HT-29 (cell line): Measurements from ENCODE around the gene MFAP1. TPM values are rescaled to one million over a fixed set of nuclear protein-coding genes. Genes with fewer than 3 reads are reported as not detected.

Source experiments
- DNase-seq: peaks from one replicate; pipeline ENCODE4 v3.0.0-alpha.2; 2015; ENCODE audit warnings: low spot score
- small RNA-seq: library from RNA; depleted of rRNA; stranded (forward); fragments of <200 nt; gene quantifications from one replicate; pipeline ENCODE3, GENCODE V24; 2014
- total RNA-seq: library from RNA; depleted of rRNA; stranded (reverse); fragments of >200 nt; shearing (Covaris generic); gene quantifications from 2 replicates; pipeline ENCODE4 v1.2.3, GENCODE V29; 2014; rRNA removed

MFAP1 gene
- total RNA-seq, 1 experiment from 2014 or later = 10.9 TPM

DNA sequence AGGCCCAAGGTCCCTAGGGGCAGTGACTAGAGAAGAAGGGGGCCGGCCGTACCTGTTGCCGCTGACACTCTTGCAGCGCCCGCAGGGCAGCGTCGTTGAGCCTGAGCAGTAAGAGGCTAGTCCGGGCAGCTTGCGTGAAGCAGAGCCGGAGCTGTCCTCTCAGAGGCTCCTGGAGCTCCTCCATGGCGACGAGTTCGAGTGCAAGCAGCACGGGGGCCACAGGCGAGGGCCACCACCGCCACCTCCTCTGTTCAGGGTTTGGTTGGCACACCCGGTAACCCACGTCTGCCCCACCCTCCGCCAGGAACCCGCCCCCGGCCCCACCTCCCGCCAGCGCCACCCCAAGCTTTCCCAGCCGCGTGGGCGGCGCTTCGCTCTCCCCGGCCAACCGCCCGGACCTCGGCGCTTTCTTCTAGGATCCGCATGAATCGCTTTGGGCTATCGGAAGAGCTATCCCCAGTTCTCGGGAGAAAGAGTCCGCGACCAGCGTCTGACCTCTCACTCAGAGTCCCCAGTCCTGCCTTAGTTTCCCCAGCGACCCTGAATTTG is 47.7 kb downstream of the MFAP1 start, which contains the start of gene ELL3:
TSS of gene ELL3 (minus strand) at position 249 of the 549 bp plus-strand sequence. CDS start at position 184, 65 bp downstream.
- peak; percentile 94 for DNase-seq

GRCh38 chr15:43776101-43776717 is 48.3 kb downstream of the MFAP1 start:
- DNase-seq = peak; percentile 66

DNA sequence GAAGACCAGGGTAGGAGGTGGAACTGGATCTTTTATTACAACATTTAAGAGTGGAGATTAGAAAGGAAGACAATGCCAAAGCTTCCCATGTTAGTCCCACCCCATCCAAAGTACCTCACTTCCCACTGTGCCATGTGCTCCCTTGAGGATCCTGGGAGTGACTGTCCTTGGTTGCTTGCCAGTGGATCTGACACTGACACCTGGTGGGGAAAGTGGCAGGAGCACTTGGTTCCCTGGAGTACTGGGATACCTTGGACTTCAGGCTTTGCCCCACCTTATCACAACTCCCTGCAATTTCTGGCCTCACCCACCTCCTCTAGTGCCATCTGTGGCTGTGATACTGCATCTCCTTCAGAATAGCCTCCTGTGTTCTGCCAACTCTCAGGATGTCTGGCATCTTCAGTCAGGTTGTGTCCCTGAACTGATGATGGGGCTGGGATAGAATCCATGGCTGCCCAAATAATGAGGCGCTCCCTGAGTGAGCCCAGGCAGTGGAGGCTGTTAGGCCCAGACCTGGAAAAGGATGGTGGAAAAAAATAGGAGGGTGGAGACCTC is 49.0 kb downstream of the MFAP1 start:
- DNase-seq = peak; percentile 97

DNA sequence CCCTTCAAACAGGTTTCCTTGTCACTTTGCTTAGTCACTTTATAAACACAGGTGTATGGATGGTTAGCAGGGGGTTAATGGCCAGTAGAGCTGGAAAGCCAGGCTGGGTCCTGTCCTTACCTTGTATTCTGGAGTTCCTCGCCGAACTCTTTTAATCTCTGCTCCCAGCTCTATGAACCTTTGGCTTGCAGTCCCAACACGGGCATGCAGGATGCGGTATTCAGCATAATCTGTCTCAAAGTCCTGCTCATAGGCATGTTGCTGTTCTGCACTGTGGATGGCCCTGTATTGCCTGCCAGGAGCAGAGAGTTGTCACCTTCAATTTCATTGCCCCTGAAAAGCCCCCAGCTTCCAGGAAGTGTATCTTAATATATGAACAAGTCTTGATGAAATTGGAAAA is 50.4 kb downstream of the MFAP1 start:
- DNase-seq = no peak

GRCh38 chr15:43772624-43773023 is 51.9 kb downstream of the MFAP1 start:
- no peak for DNase-seq

DNA sequence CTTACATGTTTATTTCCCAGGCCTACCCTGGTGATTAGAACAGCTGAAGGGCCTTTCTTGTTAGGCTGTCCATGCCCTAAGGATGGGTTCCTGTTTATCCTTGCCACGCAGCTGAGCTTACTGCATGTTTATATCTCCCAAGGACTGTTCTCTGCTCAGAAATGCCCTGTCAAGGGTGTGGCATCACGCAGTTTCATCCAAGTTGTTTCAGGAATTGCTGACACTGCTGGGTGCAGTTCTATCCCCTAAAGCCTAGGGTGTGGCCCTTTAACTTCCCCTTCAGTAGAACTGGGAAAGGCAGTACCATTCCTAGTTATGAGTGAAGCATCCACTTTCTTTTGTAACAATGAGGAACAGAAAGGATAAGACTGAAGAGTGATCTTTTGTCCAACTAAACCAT is 52.7 kb downstream of the MFAP1 start:
- DNase-seq = no peak

- peak; percentile 74 for DNase-seq
Measured at GRCh38 chr15:43769584-43770228, 54.8 kb downstream of the MFAP1 start.

GRCh38 chr15:43763819-43764446 is 60.6 kb downstream of the MFAP1 start:
- DNase-seq = no peak

DNA sequence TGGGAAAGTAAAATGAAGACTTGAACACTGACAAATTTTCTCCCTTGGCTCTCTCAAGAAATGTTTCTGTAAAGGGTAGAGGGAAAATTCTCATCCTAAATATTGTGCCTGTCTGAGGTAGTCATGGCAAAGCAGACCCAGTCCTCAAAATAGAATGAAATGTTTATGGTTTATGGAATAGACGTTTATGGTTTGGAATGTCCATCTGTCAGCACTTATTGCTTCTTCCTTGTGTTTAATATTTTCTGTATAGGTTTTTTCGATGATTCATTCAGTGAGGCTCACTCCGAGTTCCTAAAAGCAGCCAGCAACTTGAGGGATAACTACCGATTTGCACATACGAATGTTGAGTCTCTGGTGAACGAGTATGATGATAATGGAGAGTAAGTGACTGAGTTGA is 61.7 kb downstream of the MFAP1 start:
- no peak for DNase-seq

Small RNA genes lying within 50 kb of the gene (small RNA-seq; reads per million reads assigned to genes)
- gene MIR1282 (not detected), gene RF00019 (not detected)

Other genes starting within 250 kb of the MFAP1 start
- 51.8 and 62.5 TPM in 2 replicates for gene PPIP5K1, start 234.5 kb downstream of the MFAP1 start, total RNA-seq
- gene CKMT1B, start 230.7 kb downstream of the MFAP1 start, total RNA-seq = 2.6 and 7.6 TPM in 2 replicates
- gene STRC, start 205.9 kb downstream of the MFAP1 start, total RNA-seq = 0.18 TPM in 1 of 2 replicates, not detected in the other
- gene CATSPER2, start 175.8 kb downstream of the MFAP1 start, total RNA-seq = 2.9 and 5.0 TPM in 2 replicates
- 1.9 and 2.7 TPM in 2 replicates for gene CKMT1A, start 130.8 kb downstream of the MFAP1 start, total RNA-seq
- gene PDIA3, start 78.3 kb downstream of the MFAP1 start, total RNA-seq = 560 and 640 TPM in 2 replicates
- 94.9 and 101 TPM in 2 replicates for gene ELL3, start 47.7 kb downstream of the MFAP1 start, total RNA-seq
- 758 and 789 TPM in 2 replicates for gene SERF2, start 32.4 kb downstream of the MFAP1 start, total RNA-seq
- gene SERINC4, start 24.5 kb downstream of the MFAP1 start, total RNA-seq = not detected in 2 replicates
- gene HYPK, start 24.1 kb downstream of the MFAP1 start, total RNA-seq = 16.9 and 18.8 TPM in 2 replicates
- 11.5 and 12.7 TPM in 2 replicates for gene WDR76, start 2.3 kb upstream of the MFAP1 start, total RNA-seq